NCI-H460 (cell line): ENCODE results near the gene ARHGAP12. TPM values are rescaled to one million over a fixed set of nuclear protein-coding genes. Genes with fewer than 3 reads are reported as not detected.
"Not testable (repeated sequence)": the region's sequence is repeated elsewhere in the genome, so short reads cannot be mapped to it uniquely, and the experiment has no call there.

Experiments
- DNase-seq: peaks from one replicate; pipeline ENCODE4 v3.0.0-alpha.2; 2016; ENCODE audit warnings: low read depth; ENCODE audit errors: extremely low read depth
- polyA plus RNA-seq: library from polyadenylated mRNA; depleted of rRNA; stranded (reverse); fragments of >200 nt; gene quantifications from 2 replicates; pipeline ENCODE4 v1.2.3, GENCODE V29; 2014; cell fraction: nucleus; rRNA removed
- total RNA-seq: library from RNA; depleted of rRNA; stranded (reverse); fragments of >200 nt; shearing (Covaris generic); gene quantifications from 2 replicates; pipeline ENCODE4 v1.2.3, GENCODE V29; 2014; rRNA removed

Gene ARHGAP12, protein sequence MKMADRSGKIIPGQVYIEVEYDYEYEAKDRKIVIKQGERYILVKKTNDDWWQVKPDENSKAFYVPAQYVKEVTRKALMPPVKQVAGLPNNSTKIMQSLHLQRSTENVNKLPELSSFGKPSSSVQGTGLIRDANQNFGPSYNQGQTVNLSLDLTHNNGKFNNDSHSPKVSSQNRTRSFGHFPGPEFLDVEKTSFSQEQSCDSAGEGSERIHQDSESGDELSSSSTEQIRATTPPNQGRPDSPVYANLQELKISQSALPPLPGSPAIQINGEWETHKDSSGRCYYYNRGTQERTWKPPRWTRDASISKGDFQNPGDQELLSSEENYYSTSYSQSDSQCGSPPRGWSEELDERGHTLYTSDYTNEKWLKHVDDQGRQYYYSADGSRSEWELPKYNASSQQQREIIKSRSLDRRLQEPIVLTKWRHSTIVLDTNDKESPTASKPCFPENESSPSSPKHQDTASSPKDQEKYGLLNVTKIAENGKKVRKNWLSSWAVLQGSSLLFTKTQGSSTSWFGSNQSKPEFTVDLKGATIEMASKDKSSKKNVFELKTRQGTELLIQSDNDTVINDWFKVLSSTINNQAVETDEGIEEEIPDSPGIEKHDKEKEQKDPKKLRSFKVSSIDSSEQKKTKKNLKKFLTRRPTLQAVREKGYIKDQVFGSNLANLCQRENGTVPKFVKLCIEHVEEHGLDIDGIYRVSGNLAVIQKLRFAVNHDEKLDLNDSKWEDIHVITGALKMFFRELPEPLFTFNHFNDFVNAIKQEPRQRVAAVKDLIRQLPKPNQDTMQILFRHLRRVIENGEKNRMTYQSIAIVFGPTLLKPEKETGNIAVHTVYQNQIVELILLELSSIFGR
- total RNA-seq = 31.5 and 35.9 TPM in 2 replicates
- 21.1 and 34.0 TPM in 2 replicates for polyA plus RNA-seq

DNA sequence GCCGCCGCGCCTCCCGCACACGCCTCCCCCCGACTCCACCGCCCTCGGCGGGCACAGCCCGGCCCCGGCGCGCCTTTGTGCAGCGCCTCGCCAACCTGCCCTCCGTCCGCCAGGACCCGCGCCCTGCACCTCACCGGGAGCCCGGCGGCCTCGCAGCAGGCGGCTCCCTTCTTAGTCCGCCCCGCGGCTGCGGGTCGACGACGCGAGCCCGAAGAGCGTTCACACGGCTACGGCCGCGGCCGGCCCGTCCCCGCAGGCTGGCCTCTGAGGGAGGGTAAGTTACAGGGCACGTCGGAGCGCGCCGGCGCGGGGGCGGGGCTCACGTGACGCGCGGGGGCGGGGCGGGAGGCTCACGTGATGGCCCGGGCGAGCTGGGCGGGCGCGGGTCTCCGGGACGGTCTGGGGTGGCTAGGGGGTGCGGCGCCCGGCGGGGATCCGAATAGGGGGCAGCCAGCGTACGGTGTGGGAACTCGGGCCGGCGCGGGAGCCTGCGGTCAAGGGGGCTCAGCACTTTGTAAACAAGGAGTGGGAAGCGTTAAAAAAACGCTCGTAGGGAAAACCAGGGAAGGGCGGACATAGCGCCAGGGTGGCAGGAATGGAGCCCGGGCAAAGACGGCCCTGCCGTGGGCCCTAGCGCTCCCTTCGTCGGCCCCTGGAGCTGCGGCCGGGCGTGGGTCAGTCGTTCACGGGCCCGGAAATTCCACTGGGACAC is at the start of gene ARHGAP12:
Gene ARHGAP12 (minus strand): TSS at position 283 of the 712 bp plus-strand sequence. CDS start 19,976 bp downstream, outside the sequence.
- peak; percentile 69 for DNase-seq

DNA sequence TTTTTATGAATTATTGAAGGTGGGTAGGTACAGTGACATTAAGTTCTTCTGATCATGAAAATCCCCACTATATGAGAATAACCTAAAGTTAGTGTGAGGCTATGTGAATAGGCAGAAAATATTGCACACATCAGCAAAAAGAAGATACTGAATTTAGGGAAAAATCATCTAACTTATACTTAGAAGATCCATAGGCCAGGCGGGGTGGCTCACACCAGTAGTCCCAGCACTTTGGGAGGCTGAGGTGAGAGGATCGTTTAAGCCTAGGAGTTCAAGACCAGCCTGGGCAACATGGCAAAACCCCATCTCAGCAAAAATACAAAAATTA is 49.5 kb upstream of the ARHGAP12 start:
- DNase-seq = no peak

DNA sequence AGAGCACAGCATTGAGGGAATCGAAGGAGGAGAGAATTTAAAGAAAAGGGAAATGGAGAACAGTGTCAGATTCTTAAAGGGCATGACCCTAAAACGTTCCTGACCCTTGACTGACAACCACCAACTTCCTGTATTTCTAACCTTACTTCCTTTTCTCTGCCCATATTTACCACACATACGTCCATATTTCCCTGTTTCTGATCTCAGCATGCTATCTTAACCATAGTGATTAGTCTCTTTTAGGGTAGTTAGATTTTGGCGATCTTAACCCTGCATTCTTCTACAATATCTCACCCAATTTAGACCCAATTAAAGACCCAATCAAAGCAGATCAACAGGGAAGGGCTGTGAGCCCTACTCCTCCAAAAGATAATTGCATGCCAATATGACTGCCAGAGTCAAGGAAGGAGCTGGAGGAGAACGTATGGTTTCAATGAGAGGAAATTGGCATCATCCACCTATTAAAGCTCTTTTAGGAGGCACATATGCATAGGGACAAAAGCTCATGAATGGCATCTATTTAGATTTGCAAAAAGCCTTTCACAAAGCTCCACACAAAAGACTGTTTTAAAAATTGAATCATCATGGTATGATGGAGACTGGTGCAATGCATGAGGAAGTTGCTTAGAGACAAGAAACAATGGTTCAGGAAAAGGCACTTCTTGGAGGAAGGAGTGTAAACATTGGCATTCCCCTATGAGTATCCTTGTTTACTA is 49.0 kb upstream of the ARHGAP12 start:
- no peak for DNase-seq

DNA sequence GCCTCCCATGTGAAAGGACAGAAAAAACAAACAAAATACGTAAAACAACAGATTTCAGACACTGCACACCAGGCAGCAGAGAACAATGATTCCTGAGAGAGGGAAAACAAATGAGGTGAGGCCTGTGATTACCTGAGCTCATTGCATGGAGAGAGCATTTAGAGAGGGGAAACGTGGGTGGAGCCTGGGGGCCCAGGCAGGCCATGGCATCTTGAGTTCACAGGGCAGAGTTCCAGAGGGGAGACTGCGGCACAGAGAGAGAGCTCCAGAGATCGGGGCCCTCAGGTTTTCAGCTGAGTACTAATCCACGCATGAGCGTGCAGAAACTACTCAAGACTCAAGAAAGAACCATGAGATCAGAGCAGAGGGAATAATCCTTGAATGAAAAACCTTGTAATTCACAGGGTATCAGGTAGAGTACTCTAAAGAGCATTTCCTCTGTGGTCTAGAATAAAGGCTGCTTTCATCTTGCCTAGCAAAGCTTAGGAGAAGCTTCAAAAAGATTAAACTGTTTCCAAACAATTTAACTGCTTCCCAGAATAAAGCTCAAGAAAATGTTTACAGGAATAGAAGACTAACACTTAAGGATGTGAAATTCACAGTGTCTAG is 46.6 kb upstream of the ARHGAP12 start:
- DNase-seq = no peak

DNA sequence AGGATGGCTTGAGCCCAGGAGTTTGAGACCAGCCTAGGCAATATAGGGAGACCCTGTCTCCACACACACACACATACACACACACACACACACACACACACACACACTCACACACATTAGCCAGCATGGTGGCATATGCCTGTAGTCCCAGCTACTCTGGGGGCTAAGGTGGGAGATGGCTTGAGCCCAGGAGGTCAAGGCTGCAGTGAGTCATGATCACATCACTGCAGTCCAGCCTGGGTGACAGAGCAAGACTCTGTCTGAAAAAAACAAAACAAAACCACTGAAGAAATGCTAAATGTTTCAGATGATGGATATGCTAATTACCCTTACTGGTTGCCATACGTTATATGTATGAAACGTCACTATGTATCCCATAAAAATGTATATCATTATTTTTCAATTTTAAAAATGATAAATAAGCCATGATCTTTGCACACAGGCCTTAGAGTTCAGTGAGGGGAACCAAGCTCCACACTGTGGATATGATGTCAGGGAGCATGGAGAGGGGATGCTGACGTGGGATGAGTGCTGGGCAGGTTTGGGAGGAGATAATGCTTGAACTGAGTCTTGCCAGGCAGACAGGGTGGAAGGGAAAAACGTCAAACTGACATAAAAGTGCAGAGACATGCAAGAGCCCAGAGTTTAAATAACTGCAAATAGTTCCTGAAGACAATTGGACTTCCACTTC is 45.9 kb upstream of the ARHGAP12 start:
- no peak for DNase-seq

DNA sequence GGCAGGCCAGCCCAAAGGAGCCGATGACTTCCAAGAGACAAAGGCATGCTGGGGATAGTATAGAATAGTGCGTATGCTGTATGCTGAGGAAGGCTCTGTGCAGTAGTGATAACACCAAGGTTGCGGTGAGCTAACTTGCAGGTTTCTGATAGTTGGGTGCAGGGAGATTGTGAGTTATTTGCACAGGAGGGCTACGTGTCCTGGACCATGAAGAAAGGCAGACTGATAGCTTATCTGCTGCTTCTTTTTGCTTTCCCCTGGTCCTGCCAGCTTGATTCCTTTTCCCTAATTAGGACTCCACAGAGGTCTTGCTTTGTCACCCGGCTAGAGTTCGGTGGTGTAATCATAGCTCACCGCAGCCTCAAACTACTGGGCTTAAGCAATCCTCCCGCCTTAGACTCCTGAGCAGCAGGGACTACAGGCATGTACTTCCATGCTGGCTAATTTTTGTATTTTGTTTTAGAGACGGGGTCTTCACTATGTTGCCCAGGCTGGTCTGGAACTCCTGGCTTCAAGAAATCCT is 43.9 kb upstream of the ARHGAP12 start:
- no peak for DNase-seq

DNA sequence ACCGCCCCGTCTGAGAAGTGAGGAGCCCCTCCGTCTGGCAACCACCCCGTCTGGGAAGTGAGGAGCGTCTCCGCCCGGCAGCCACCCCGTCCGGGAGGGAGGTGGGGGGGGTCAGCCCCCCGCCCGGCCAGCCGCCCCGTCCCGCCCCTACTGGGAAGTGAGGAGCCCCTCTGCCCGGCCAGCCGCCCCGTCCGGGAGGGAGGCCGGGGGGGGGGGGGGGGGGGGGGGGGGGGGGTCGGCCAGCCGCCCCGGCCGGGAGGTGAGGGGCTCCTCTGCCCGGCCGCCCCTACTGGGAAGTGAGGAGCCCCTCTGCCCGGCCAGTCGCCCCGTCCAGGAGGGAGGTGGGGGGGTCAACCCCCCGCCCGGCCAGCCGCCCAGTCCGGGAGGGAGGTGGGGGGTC is 41.2 kb upstream of the ARHGAP12 start:
- not testable (repeated sequence) for DNase-seq

DNA sequence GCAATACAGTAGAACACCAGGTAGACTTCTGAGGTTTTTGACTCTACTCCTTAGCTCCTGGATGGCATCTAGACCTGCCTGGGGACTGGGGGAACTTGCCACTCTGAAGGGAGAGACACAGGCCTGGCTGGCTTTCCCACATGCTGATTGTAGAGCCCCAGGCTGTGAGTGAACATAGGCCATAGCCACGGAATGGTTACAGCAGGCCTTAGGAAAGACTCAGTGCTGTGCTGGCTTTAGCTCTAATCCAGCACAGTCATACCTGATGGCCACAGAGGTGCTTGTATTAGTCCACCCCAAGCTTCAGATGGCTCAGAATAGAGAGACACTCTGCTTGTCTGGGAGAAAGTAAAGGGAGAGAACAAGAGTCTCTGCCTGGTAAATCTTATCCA is 35.0 kb upstream of the ARHGAP12 start:
- DNase-seq = no peak

DNA sequence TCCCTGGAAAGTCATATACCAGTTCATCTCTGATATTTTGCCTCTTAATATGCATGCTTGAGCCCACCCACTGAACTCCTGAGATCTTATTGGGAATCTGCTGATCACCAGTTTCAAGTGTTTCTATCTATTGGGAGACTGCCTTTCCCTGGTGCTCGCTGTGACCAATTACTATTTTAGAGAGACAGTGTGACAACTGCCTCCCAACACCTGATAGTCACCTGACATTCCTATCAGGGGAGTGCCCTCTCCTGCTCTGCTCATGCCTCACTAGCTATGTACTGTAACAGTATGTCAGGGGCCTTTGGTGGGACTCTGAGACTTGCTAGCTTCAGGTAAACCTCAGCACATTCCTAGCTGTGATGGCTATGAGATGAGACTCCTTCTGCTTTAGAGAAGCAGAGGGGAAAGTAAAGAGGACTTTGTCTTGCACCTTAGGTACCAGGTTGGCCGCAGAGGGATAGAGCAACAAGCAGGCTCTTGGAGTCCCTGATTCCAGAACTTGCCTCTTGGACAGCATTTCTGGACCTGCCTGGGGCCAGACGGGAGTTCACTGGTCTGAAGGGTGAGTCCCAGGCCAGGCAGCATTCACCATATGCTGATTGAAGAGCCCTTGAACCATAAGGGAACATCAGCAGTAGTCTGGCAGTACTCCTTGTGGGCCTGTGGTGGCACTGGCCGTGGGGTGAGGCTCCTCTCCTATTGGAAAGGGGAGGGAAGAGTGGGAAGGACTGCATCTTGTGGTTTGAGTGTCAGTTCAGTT is 34.4 kb upstream of the ARHGAP12 start:
- DNase-seq = no peak

DNA sequence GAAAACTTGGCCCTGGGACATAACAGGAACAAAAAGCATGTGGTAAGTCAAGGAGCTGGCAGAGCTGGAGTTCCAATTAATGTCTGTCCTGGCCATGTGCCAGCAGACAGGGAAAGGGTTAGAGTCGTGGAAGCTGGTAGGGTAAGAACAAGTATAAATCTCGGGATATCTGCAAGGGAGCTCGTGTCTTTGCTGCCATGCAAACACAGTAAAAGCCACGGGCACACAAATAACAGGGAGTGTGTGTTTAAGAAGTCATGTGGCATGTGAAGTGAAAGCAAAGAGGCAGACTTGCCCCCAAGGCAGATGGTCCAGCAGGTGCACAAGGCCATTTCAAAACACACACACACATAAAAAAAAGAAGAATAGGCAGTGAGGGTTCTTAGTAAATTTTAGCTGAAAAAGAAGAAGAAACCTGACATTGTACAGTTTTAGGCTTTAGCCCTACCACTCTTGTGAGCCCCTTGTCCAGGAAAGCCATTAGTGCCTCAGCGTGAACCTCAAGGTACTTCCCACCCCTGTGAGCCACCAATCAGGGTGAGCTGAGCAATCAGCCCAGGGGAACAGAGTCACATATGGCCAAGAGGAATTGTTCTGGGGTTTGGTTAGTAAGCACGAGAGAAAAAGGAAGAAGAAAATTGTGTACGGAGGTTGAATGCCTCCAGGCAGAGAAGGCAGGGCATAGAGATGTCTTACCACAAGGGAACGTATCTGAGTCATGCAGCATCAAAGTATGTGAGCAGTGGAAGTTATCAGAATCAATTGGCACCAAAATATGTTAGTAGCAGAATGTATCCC is 32.8 kb upstream of the ARHGAP12 start:
- no peak for DNase-seq

DNA sequence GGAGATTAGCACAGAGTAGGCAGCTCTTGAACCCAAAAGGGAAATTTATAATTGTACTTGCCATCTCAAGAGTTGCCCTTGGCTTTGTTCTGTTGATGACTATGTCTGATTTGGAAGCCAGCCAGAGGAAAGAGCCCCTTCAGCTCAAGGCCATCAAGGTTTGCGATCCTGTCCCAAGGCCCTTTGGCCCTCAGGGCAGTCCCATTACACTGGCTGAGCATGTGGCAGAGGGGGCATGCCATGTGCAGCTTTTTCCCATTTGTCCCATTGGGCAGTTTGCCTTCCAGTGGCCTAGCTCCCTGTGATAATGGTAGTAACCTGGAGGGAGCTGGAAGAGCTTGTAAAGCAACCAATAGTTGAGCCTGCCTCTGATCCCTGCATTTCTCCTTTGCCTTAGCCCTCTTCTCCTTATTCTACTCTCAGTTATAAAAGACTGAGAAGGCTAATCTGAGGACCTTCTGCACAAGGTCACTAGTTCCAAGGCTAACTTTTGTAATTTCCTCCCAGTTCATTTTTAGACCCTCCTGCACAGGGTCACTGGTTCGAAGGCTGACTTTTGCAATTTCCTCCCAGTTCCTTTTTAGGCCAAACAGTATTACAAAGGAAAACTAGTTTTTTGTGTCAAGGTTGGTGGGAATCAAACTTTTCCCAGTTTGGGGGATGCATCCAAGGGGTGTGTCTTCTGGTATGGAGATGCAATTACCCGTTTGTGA is 31.0 kb upstream of the ARHGAP12 start:
- no peak for DNase-seq

DNA sequence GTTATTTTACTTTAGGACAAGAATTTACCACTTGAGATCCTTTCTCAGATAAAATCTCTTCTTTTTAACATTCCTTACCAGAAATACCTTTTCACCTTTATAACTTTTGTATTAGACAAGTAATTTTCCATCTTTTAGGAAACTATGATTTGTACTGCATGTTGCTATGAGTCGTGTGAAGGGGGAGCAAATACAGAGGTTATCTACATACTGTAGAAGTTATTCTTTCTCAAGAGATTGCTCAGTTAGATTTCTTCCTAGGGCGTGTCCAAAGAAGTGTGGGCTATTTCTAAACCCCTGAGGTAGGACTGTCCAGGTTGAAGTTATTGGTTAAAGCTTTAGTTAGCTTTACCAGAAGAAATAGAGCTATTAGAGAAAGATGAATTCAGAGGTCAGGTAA is 30.2 kb upstream of the ARHGAP12 start:
- DNase-seq = no peak

DNA sequence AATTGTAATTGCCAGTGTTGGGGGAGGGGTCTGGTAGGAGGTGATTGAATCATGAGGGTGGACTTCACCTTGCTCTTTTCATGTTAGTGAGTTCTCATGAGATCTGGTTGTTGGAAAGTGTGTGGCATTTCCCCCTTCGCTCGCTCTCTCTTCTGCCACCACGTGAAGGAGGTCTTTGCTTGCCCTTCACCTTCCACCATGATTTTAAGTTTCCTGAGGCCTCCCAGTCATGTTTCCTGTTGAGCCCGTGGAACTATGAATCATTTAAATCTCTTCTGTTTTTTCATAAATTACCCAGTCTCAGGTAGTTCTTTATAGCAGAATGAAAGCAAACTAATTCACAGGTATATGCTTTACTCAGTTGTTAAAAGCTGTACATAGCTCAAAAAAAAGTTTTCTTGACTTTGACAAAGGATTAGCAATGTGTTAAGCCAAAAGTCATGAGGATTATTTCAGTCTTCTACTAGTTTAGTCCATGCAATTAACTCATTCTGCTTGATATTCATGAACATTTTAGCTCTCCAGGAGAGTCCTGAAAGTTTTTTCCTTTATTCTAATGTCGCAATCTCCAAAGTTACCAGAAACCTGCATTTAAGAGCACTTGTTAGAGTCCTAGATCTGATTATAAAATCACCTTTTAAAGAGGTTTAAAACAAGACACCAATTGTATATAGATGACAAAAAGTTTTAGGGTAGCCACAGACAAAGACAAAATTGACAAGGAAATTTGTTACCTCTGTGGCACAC is 27.7 kb upstream of the ARHGAP12 start:
- no peak for DNase-seq

DNA sequence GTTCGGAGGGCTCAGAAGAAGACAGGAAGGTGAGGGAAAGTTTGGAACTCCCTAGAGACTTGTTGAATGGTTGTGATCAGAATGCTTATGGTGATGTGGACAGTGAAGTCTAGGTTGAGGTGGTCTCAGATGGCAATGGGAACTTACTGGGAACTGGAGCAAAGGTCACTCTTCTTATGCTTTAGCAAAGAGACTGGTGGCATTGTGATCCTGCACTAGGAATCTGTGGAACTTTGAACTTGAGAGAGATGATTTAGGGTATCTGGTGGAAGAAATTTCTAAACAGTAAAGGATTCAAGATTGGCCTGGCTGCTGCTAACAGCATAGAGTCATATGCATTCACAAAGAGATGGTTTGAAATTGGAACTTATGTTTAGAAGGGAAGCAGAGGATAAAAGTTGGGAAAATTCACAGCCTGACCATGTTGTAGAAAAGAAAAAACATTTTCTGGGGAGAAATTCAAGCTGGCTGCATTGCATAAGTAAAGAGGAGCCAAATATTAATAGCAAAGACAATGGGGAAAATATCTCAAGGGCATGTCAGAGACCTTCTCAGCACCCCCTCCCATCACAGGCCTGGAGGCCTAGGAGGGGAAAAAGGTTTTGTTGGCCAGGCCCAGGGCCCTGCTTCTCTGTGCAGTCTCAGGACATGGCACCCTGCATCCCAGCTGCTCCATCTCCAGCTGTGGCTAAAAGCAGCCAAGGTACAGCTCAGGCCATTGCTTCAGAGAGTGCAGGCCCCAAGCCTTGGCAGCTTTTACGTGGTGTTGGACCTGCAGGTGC is 26.0 kb upstream of the ARHGAP12 start:
- DNase-seq = no peak

DNA sequence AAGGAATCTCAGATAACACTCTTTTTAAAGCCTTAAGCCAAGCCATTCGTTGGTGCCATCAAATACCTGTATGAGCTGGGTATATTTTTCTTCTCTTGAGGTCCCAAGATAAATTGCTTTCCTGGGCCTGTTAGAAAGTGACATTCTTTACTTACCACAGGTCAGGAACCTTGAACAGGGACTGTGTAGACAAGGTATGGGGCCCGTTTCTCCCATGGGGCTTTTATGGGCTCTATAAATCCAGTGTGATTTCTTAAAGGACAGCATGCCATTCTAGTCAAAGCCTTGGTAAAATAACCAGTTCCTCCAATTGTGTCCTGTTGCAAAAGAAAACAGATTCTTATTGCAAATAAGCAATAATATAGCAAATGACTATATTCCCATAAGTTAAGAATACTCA is 24.8 kb upstream of the ARHGAP12 start:
- DNase-seq = no peak

DNA sequence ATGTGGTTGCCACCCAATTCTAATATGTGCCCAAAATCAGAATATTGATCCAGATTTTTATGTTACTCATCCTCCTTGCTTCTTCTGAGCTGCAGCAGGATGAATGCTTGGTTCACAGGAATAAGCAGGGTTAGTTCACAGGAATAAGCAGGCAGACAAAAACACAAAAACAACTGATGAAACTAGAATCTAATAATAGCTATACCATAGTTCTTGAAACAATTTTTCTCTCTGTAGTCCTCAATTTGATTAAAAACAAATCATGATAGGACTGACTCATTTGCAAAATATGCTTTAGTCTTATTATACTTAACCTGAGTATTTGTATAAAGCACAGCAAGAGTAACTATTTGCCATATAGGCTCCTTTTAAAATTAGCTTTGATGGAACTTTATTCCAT is 24.4 kb upstream of the ARHGAP12 start:
- DNase-seq = no peak
